ENCODE results near the gene KLHL36.
"Not testable (repeated sequence)": the region's sequence is repeated elsewhere in the genome, so short reads cannot be mapped to it uniquely, and the experiment has no call there.

Gene KLHL36

GRCh38 chr16:84692451-84693214, 44.3 kb downstream of the KLHL36 start:
- TF ChIP-seq CTCF (IDR thresholded peaks at IDR 0.05; ENCODE audit: extremely low read depth, missing control alignments), result no peak
- DNase-seq (ENCODE audit: low spot score), result no peak

GRCh38 chr16:84693869-84694268, 45.6 kb downstream of the KLHL36 start:
- DNase-seq (ENCODE audit: low spot score), result not testable (repeated sequence)

- no peak for TF ChIP-seq CTCF (IDR thresholded peaks at IDR 0.05; ENCODE audit: extremely low read depth, missing control alignments)
- DNase-seq (ENCODE audit: low spot score), result no peak
These were observed 46.7 kb downstream of the KLHL36 start for GRCh38 chr16:84694980-84695379.

- TF ChIP-seq CTCF (IDR thresholded peaks at IDR 0.05; ENCODE audit: extremely low read depth, missing control alignments), result no peak
- no peak for DNase-seq (ENCODE audit: low spot score)
These were observed 50.9 kb downstream of the KLHL36 start for GRCh38 chr16:84699147-84699711.

- peak; percentile 99 for DNase-seq (ENCODE audit: low spot score)
- TF ChIP-seq CTCF (IDR thresholded peaks at IDR 0.05; ENCODE audit: extremely low read depth, missing control alignments), result no peak
These were observed 51.6 kb downstream of the KLHL36 start, which contains the start of gene USP10 for GRCh38 chr16:84699712-84700445. USP10 (plus strand) TSS chr16:84700000; CDS start chr16:84700091, 91 bp downstream.

- peak; percentile 46 for DNase-seq (ENCODE audit: low spot score)
- no peak for TF ChIP-seq CTCF (IDR thresholded peaks at IDR 0.05; ENCODE audit: extremely low read depth, missing control alignments)
These were observed 52.4 kb downstream of the KLHL36 start for GRCh38 chr16:84700446-84701300.

- no peak for DNase-seq (ENCODE audit: low spot score)
- TF ChIP-seq CTCF (IDR thresholded peaks at IDR 0.05; ENCODE audit: extremely low read depth, missing control alignments), result no peak
These were observed 55.4 kb downstream of the KLHL36 start for GRCh38 chr16:84703681-84704080.
